ENCODE results near the gene MEP1A. TPM values are rescaled to one million over a fixed set of nuclear protein-coding genes. Genes with fewer than 3 reads are reported as not detected.
"Not testable (repeated sequence)": the region's sequence is repeated elsewhere in the genome, so short reads cannot be mapped to it uniquely, and the experiment has no call there.

The MEP1A gene
- total RNA-seq, 2 donors from 2014 or later, result 0.34 TPM; not detected in 1

- no peak for DNase-seq (ENCODE audit: low spot score)
- Histone ChIP-seq H3K9me3 (no peaks in the 10 kb centered on the region), H3K4me3 (no peak overlapping the region), H3K4me1 (replicated peaks) (no peaks in the 10 kb centered on the region), H3K36me3 (no peaks in the 10 kb centered on the region), H3K27me3 (replicated peaks; ENCODE audit: insufficient read depth) (no peaks in the 10 kb centered on the region), H3K27ac (no peak overlapping the region)
- intact Hi-C loops (cut with DNase I), result no loop called here
- 85% methylated on average over 2 of the region's 2 CpGs for WGBS
- no peak for TF ChIP-seq POLR2AphosphoS5 (IDR thresholded peaks at IDR 0.05)
- TF ChIP-seq POLR2A (IDR thresholded peaks at IDR 0.05), result no peak
- TF ChIP-seq CTCF (IDR thresholded peaks at IDR 0.05), result no peak
These were observed 36.0 kb upstream of the MEP1A start for GRCh38 chr6:46757214-46757596.

GRCh38 chr6:46758960-46759753, 34.0 kb upstream of the MEP1A start:
- no peaks in the 10 kb centered on the region for H3K4me1 ChIP-seq (replicated peaks)
- no peak overlapping the region for H3K27ac ChIP-seq
- no peaks in the 10 kb centered on the region for H3K36me3 ChIP-seq
- intact Hi-C loops (cut with DNase I), result no loop called here
- no peak for DNase-seq (ENCODE audit: low spot score)
- H3K4me3 ChIP-seq, result no peak overlapping the region
- 93% methylated on average over 4 of the region's 4 CpGs for WGBS
- no peaks in the 10 kb centered on the region for H3K9me3 ChIP-seq
- H3K27me3 ChIP-seq (replicated peaks; ENCODE audit: insufficient read depth), result no peaks in the 10 kb centered on the region
- TF ChIP-seq POLR2A (IDR thresholded peaks at IDR 0.05) (no peak), POLR2AphosphoS5 (IDR thresholded peaks at IDR 0.05) (no peak)

- H3K27me3 ChIP-seq (replicated peaks; ENCODE audit: insufficient read depth), result no peaks in the 10 kb centered on the region
- DNase-seq (ENCODE audit: low spot score), result no peak
- H3K9me3 ChIP-seq, result no peaks in the 10 kb centered on the region
- WGBS, result 67% methylated on average over 3 of the region's 3 CpGs
- H3K27ac ChIP-seq, result no peak overlapping the region
- no peaks in the 10 kb centered on the region for H3K4me1 ChIP-seq (replicated peaks)
- TF ChIP-seq CTCF (IDR thresholded peaks at IDR 0.05) (no peak), POLR2A (IDR thresholded peaks at IDR 0.05) (no peak), POLR2AphosphoS5 (IDR thresholded peaks at IDR 0.05) (no peak)
- H3K4me3 ChIP-seq, result no peak overlapping the region
- H3K36me3 ChIP-seq, result no peaks in the 10 kb centered on the region
- intact Hi-C loops (cut with DNase I), result no loop called here
These were observed 32.3 kb upstream of the MEP1A start for GRCh38 chr6:46760925-46761324.

GRCh38 chr6:46763466-46763865, 29.7 kb upstream of the MEP1A start:
- peak overlapping the region in 1 of 2 donors; percentile 1 for H3K27ac ChIP-seq

GRCh38 chr6:46764280-46764679, 28.9 kb upstream of the MEP1A start:
- H3K4me3 ChIP-seq; H3K36me3 ChIP-seq; H3K4me1 ChIP-seq (replicated peaks); H3K27me3 ChIP-seq (replicated peaks; ENCODE audit: insufficient read depth); H3K9me3 ChIP-seq; intact Hi-C loops (cut with DNase I); DNase-seq (ENCODE audit: low spot score); H3K27ac ChIP-seq: not testable (repeated sequence)
- WGBS, result 85% methylated on average over 10 of the region's 10 CpGs

More at GRCh38 chr6:46763466-46763865, 29.7 kb upstream of the MEP1A start:
- H3K4me3 ChIP-seq, result no peak overlapping the region
- intact Hi-C loops (cut with DNase I), result no loop called here
- no peaks in the 10 kb centered on the region for H3K4me1 ChIP-seq (replicated peaks)
- no peaks in the 10 kb centered on the region for H3K27me3 ChIP-seq (replicated peaks; ENCODE audit: insufficient read depth)
- no peaks in the 10 kb centered on the region for H3K9me3 ChIP-seq
- DNase-seq (ENCODE audit: low spot score), result no peak
- H3K36me3 ChIP-seq, result no peaks in the 10 kb centered on the region
- TF ChIP-seq POLR2AphosphoS5 (IDR thresholded peaks at IDR 0.05), result no peak
- TF ChIP-seq CTCF (IDR thresholded peaks at IDR 0.05), result no peak
- no peak for TF ChIP-seq POLR2A (IDR thresholded peaks at IDR 0.05)
- 76% methylated on average over 2 of the region's 2 CpGs for WGBS

- DNase-seq (ENCODE audit: low spot score), result no peak
- WGBS, result 98% methylated on average over 5 of the region's 5 CpGs
- TF ChIP-seq POLR2AphosphoS5 (IDR thresholded peaks at IDR 0.05) (no peak), CTCF (IDR thresholded peaks at IDR 0.05) (no peak), POLR2A (IDR thresholded peaks at IDR 0.05) (no peak)
- no peaks in the 10 kb centered on the region for H3K36me3 ChIP-seq
- no peak overlapping the region for H3K4me3 ChIP-seq
- H3K4me1 ChIP-seq (replicated peaks), result no peaks in the 10 kb centered on the region
- H3K9me3 ChIP-seq, result no peaks in the 10 kb centered on the region
- H3K27ac ChIP-seq, result no peak overlapping the region
- no peaks in the 10 kb centered on the region for H3K27me3 ChIP-seq (replicated peaks; ENCODE audit: insufficient read depth)
- intact Hi-C loops (cut with DNase I), result no loop called here
These were observed 28.2 kb upstream of the MEP1A start for GRCh38 chr6:46764961-46765360.

All from prostate gland (tissue), 2 donors.